ENCODE measurements around the gene CCDC57. TPM values are rescaled to one million over a fixed set of nuclear protein-coding genes. Genes with fewer than 3 reads are reported as not detected.
A peak's percentile ranks its signal among the peaks of the same experiment; 100 is the strongest.

The CCDC57 gene
- total and polyA plus RNA-seq, 2 of the 8 experiments (the other 6 are each of a cell fraction or from before 2014, with no cell fraction given), result 8.4 to 12.9 TPM

- TF ChIP-seq CHD7 (IDR thresholded peaks at IDR 0.05; ENCODE audit: insufficient replicate concordance, low read length), result no peak
- TF ChIP-seq FOSL1 (IDR thresholded peaks at IDR 0.05; ENCODE audit: insufficient read depth, low read depth, low read length), result no peak
- TF ChIP-seq MAX (IDR thresholded peaks at IDR 0.05), result peak; percentile 57; the same call in 1 of the 2 replicates
- no peak for TF ChIP-seq SP2 (IDR thresholded peaks at IDR 0.05; ENCODE audit: low read length)
- TF ChIP-seq USF2 (IDR thresholded peaks at IDR 0.05; ENCODE audit: low read length), result peak; percentile 65
- no peak for TF ChIP-seq EP300 (IDR thresholded peaks at IDR 0.05; ENCODE audit: borderline replicate concordance in 1 of 2, low read depth in 2 of 2, low read length in 2 of 2)
- TF ChIP-seq NRF1 (IDR thresholded peaks at IDR 0.05; ENCODE audit: low read depth, low read length), result no peak
Measured at GRCh38 chr17:82213251-82214011, 789 bp upstream of the CCDC57 start (continued).
